Activated B cell treated with CpG ODN at 0.5 μM for 24 hours (primary cell): ENCODE measurements around the gene TRAF1. TPM values are rescaled to one million over a fixed set of nuclear protein-coding genes. Genes with fewer than 3 reads are reported as not detected.
A peak's percentile ranks its signal among the peaks of the same experiment; 100 is the strongest.

ENCODE experiments used
- ATAC-seq: fragments of 200-7000 bp; cut with Tn5 transposase; one replicate; pipeline ENCODE4 v1.10.0; 2021; ENCODE audit warnings: low read depth, mild to moderate bottlenecking, moderate library complexity
- CTCF ChIA-PET: fragments of 350-600 bp; sonication (Branson Sonifier 250); formaldehyde crosslinking; loops from one replicate; lab custom pipeline; 2021; ENCODE audit warnings: antibody characterized with exemption; lab: Charles Lee
- POLR2A ChIA-PET: fragments of 350-600 bp; sonication (Branson Sonifier 250); formaldehyde crosslinking; loops from one replicate; lab custom pipeline; 2021; ENCODE audit warnings: antibody characterized with exemption; lab: Charles Lee
- DNase-seq: peaks from one replicate; pipeline ENCODE4 v3.0.0; 2022
- H3K27ac Mint-ChIP-seq: one replicate; pipeline ENCODE4 v1.8.0; 2020; ENCODE audit warnings: mixed read lengths
- H3K27me3 Mint-ChIP-seq: one replicate; pipeline ENCODE4 v1.8.0; 2021; ENCODE audit warnings: mixed read lengths
- H3K36me3 Mint-ChIP-seq: one replicate; pipeline ENCODE4 v1.8.0; 2021; ENCODE audit warnings: low read depth, mixed read lengths
- H3K4me1 Mint-ChIP-seq: one replicate; pipeline ENCODE4 v1.8.0; 2021; ENCODE audit warnings: mixed read lengths
- H3K4me3 Mint-ChIP-seq: one replicate; pipeline ENCODE4 v1.8.0; 2020; ENCODE audit warnings: mild to moderate bottlenecking, mixed read lengths
- H3K9me3 Mint-ChIP-seq: one replicate; pipeline ENCODE4 v1.8.0; 2020; ENCODE audit warnings: mixed read lengths
- CTCF ChIP-seq: fragments of 200-600 bp; IDR thresholded peaks from one replicate; pipeline ENCODE4 v1.8.0; 2022; ENCODE audit warnings: antibody characterized with exemption, mild to moderate bottlenecking
- intact Hi-C: fragments of 100-400 bp; cut with micrococcal nuclease; formaldehyde crosslinking; loops from one replicate; pipeline ENCODE4 v1.15.1; 2024
- total RNA-seq: library from RNA; stranded (reverse); gene quantifications from 2 replicates; pipeline ENCODE4 v1.2.3, GENCODE V29; 2022

The TRAF1 gene
- total RNA-seq, 1 donor from 2014 or later: 130 TPM

GRCh38 chr9:120910643-120911042 lies 16.0 kb downstream of the TRAF1 start:
- no peak overlapping the region for H3K27ac Mint-ChIP-seq
- POLR2A ChIA-PET: interaction anchor here (1.5 to 2.7 kb wide), 4 partner anchors 10 to 25 kb away, joined by 5 to 11 read pairs (median 8); partner anchors contain the start of gene TRAF1
- H3K36me3 Mint-ChIP-seq: peaks cover 93% of the 10 kb centered on the region
- DNase-seq: no peak
- no peak overlapping the region for H3K4me3 Mint-ChIP-seq
- peaks cover 46% of the 10 kb centered on the region for H3K4me1 Mint-ChIP-seq
- intact Hi-C loops: no loop called here
- no peak for ATAC-seq
- no peaks in the 10 kb centered on the region for H3K27me3 Mint-ChIP-seq
- CTCF ChIA-PET: no interaction called here
- H3K9me3 Mint-ChIP-seq: no peaks in the 10 kb centered on the region
- TF ChIP-seq CTCF: no peak

- Mint-ChIP-seq H3K4me3 (peak overlapping the region; percentile 41), H3K27ac (peak overlapping the region; percentile 24), H3K27me3 (no peaks in the 10 kb centered on the region), H3K9me3 (no peaks in the 10 kb centered on the region), H3K4me1 (peaks cover 51% of the 10 kb centered on the region), H3K36me3 (peaks cover 94% of the 10 kb centered on the region)
- intact Hi-C loops: no loop called here
- ATAC-seq (peak; percentile 71), DNase-seq (no peak)
- no peak for TF ChIP-seq CTCF
- CTCF ChIA-PET: no interaction called here
- POLR2A ChIA-PET: interaction anchor here (1.0 to 2.7 kb wide), 7 partner anchors 11 to 26 kb away, joined by 3 to 11 read pairs (median 6); partner anchors contain the start of gene TRAF1
Observed at GRCh38 chr9:120909904-120910303, 16.7 kb downstream of the TRAF1 start.

GRCh38 chr9:120905315-120906164 lies 21.1 kb downstream of the TRAF1 start:
- no peak for TF ChIP-seq CTCF
- peak overlapping the region; percentile 63 for H3K27ac Mint-ChIP-seq
- intact Hi-C loops: no loop called here
- CTCF ChIA-PET: no interaction called here
- DNase-seq (no peak), ATAC-seq (peak; percentile 10)
- H3K4me1 Mint-ChIP-seq: peaks cover 76% of the 10 kb centered on the region
- H3K9me3 Mint-ChIP-seq: no peaks in the 10 kb centered on the region
- POLR2A ChIA-PET: interaction anchor here (1.0 to 8.3 kb wide), 7 partner anchors 11 to 39 kb away, joined by 3 to 61 read pairs (median 9); partner anchors contain the start of gene TRAF1
- H3K36me3 Mint-ChIP-seq: peaks cover 88% of the 10 kb centered on the region
- peak overlapping the region; percentile 19 for H3K4me3 Mint-ChIP-seq
- H3K27me3 Mint-ChIP-seq: no peaks in the 10 kb centered on the region

GRCh38 chr9:120904978-120905301 lies 21.7 kb downstream of the TRAF1 start:
- no peak for ATAC-seq
- CTCF ChIA-PET: no interaction called here
- intact Hi-C loops: loop anchor here (1.0 kb wide), 1 partner anchor 31 kb away; no protein-coding TSS in a partner anchor

More at GRCh38 chr9:120904978-120905301, 21.7 kb downstream of the TRAF1 start:
- POLR2A ChIA-PET: interaction anchor here (1.0 to 8.3 kb wide), 6 partner anchors 11 to 27 kb away, joined by 3 to 61 read pairs (median 10); partner anchors contain the start of gene TRAF1
- no peak for DNase-seq
- peaks cover 87% of the 10 kb centered on the region for H3K36me3 Mint-ChIP-seq
- peak overlapping the region; percentile 63 for H3K27ac Mint-ChIP-seq
- peaks cover 70% of the 10 kb centered on the region for H3K4me1 Mint-ChIP-seq
- no peaks in the 10 kb centered on the region for H3K27me3 Mint-ChIP-seq
- no peak overlapping the region for H3K4me3 Mint-ChIP-seq
- TF ChIP-seq CTCF: no peak
- H3K9me3 Mint-ChIP-seq: no peaks in the 10 kb centered on the region
